MM.1S (cell line): ENCODE results near the gene RBM17.

ENCODE experiments used
- CTCF ChIP-seq: fragments of 300-600 bp; sonication (generic); IDR thresholded peaks from 2 replicates; pipeline ENCODE4 v1.5.1; 2016; ENCODE audit warnings: antibody characterized with exemption, low read length, mixed read lengths
- EZH2 ChIP-seq: fragments of 300-600 bp; sonication (generic); optimal IDR thresholded peaks from 2 replicates; pipeline ENCODE3; 2017; ENCODE audit warnings: low read depth, mild to moderate bottlenecking, antibody characterized with exemption, low read length, mixed read lengths
- EZH2phosphoT487 ChIP-seq: fragments of 300-600 bp; sonication (generic); IDR thresholded peaks from 2 replicates; pipeline ENCODE4 v1.6.1; 2018; ENCODE audit warnings: antibody characterized with exemption, low read length

- no peak for TF ChIP-seq EZH2phosphoT487
- no peak for TF ChIP-seq CTCF
- TF ChIP-seq EZH2, result no peak
Observed at GRCh38 chr10:6128087-6128486, 39.3 kb downstream of the RBM17 start.
